T1000 (cell line): ENCODE measurements around the gene HDGFL2.

ENCODE experiments used
- DNase-seq: peaks from one replicate; lab custom pipeline; 2025; ENCODE audit warnings: mixed read lengths; lab: John Stamatoyannopoulos, UW

Gene HDGFL2

GRCh38 chr19:4472174-4472974 is at the start of gene HDGFL2:
HDGFL2 (plus strand) TSS chr19:4472297; CDS start chr19:4472351, 54 bp downstream.
- no peak for DNase-seq

- DNase-seq, result no peak
Measured at GRCh38 chr19:4423416-4424126, 48.5 kb upstream of the HDGFL2 start.

- peak; percentile 49 for DNase-seq
Measured at GRCh38 chr19:4425537-4425936, 46.6 kb upstream of the HDGFL2 start.

GRCh38 chr19:4428326-4428975 is 43.6 kb upstream of the HDGFL2 start:
- no peak for DNase-seq

GRCh38 chr19:4429256-4429655 is 42.8 kb upstream of the HDGFL2 start:
- no peak for DNase-seq

GRCh38 chr19:4429771-4430171 is 42.3 kb upstream of the HDGFL2 start:
- no peak for DNase-seq

- no peak for DNase-seq
Measured at GRCh38 chr19:4430760-4431159, 41.3 kb upstream of the HDGFL2 start.

- no peak for DNase-seq
Measured at GRCh38 chr19:4431296-4431695, 40.8 kb upstream of the HDGFL2 start.

- DNase-seq, result no peak
Measured at GRCh38 chr19:4431808-4432674, 40.1 kb upstream of the HDGFL2 start.

GRCh38 chr19:4432918-4433506 is 39.1 kb upstream of the HDGFL2 start:
- no peak for DNase-seq

GRCh38 chr19:4434391-4434790 is 37.7 kb upstream of the HDGFL2 start:
- DNase-seq, result no peak

GRCh38 chr19:4436231-4436630 is 35.9 kb upstream of the HDGFL2 start:
- DNase-seq, result no peak

GRCh38 chr19:4437103-4437502 is 35.0 kb upstream of the HDGFL2 start:
- no peak for DNase-seq

- no peak for DNase-seq
Measured at GRCh38 chr19:4439243-4439642, 32.9 kb upstream of the HDGFL2 start.

- no peak for DNase-seq
Measured at GRCh38 chr19:4441994-4442818, 29.9 kb upstream of the HDGFL2 start.

- DNase-seq, result no peak
Measured at GRCh38 chr19:4442819-4443146, 29.3 kb upstream of the HDGFL2 start.

GRCh38 chr19:4443188-4443587 is 28.9 kb upstream of the HDGFL2 start:
- DNase-seq, result no peak

- no peak for DNase-seq
Measured at GRCh38 chr19:4443966-4444764, 27.9 kb upstream of the HDGFL2 start.

GRCh38 chr19:4444765-4445741 is 27.0 kb upstream of the HDGFL2 start:
- DNase-seq, result no peak
